A549 (cell line): ENCODE results near the gene TCF4.

Experiments used
- CBX8 ChIP-seq: fragments of 200-600 bp; sonication (generic); IDR thresholded peaks from 2 replicates; pipeline ENCODE4 v1.6.1; 2016
- CEBPB ChIP-seq, 2 experiments: fragments of >200 bp in 1 of 2; sonication (Bioruptor Twin) in 1 of 2; formaldehyde crosslinking in 1 of 2; IDR thresholded peaks; 2 replicates each; pipeline ENCODE4 v1.6.1; 2012 to 2016
- CHD2 ChIP-seq: fragments of 150-350 bp; IDR thresholded peaks from 2 replicates; pipeline ENCODE4 v1.6.1; 2014; ENCODE audit warnings: low read length; ENCODE audit not compliant: partially characterized antibody
- CTCF ChIP-seq: fragments of >200 bp; sonication (Bioruptor Twin); formaldehyde crosslinking; IDR thresholded peaks from 3 replicates; pipeline ENCODE4 v1.5.1; 2016
- EHMT2 ChIP-seq: fragments of 200-600 bp; sonication (generic); IDR thresholded peaks from 2 replicates; pipeline ENCODE4 v1.6.1; 2016; ENCODE audit warnings: antibody characterized with exemption, low read depth, mild to moderate bottlenecking, moderate library complexity
- POLR2A ChIP-seq: IDR thresholded peaks from 2 replicates; pipeline ENCODE4 v1.6.1; 2012; ENCODE audit warnings: mild to moderate bottlenecking, low read length
- REST ChIP-seq: fragments of 200-600 bp; sonication (generic); IDR thresholded peaks from 2 replicates; pipeline ENCODE4 v1.6.1; 2016; ENCODE audit warnings: antibody characterized with exemption, mild to moderate bottlenecking, moderate library complexity
- RFX5 ChIP-seq: fragments of 450-650 bp; IDR thresholded peaks from 2 replicates; pipeline ENCODE4 v1.7.1; 2014; ENCODE audit warnings: antibody characterized with exemption, mild to moderate bottlenecking, moderate library complexity

- no peak for TF ChIP-seq POLR2A
- no peak for TF ChIP-seq RFX5
- TF ChIP-seq CEBPB (IDR thresholded peaks at IDR 0.05): no peak
- no peak for TF ChIP-seq CTCF
- TF ChIP-seq CBX8: no peak
- no peak for TF ChIP-seq CHD2
- no peak for TF ChIP-seq REST
- TF ChIP-seq EHMT2: no peak
Observed at GRCh38 chr18:55283309-55283708, 304.7 kb downstream of the TCF4 start.
